H1 (cell line): ENCODE measurements around the gene SRSF3. TPM values are rescaled to one million over a fixed set of nuclear protein-coding genes. Genes with fewer than 3 reads are reported as not detected.

Source experiments
- CTCF ChIA-PET: fragments of 300-600 bp; sonication (Branson Sonifier 250); formaldehyde crosslinking; loops from one replicate; lab custom pipeline; 2021; ENCODE audit not compliant: partially characterized antibody; lab: Charles Lee
- POLR2A ChIA-PET: fragments of 300-600 bp; sonication (Branson Sonifier 250); formaldehyde crosslinking; loops from one replicate; lab custom pipeline; 2021; ENCODE audit warnings: inconsistent platforms; ENCODE audit not compliant: partially characterized antibody; lab: Charles Lee
- DNase-seq, 2 experiments: peaks; one replicate each; pipeline versions ENCODE4 v3.0.0 to v3.0.0-alpha.2; 2010 to 2022; ENCODE audit warnings: low spot score in 2 of 2, low read depth in 1 of 2, mixed read lengths in 1 of 2
- FAIRE-seq: peaks from 2 replicates; lab custom pipeline; 2011; peaks lifted over from hg19 to GRCh38; lab: Jason Lieb, UNC
- H2AFZ ChIP-seq: 2 replicates; pipeline ENCODE4 v1.8.1; 2012; ENCODE audit warnings: low read length, inconsistent platforms
- H2AK5ac ChIP-seq: 2 replicates; pipeline ENCODE4 v1.6.1; 2013; ENCODE audit warnings: low read depth, low read length
- H2BK120ac ChIP-seq: replicated peaks from 2 replicates; pipeline ENCODE3; 2013; ENCODE audit warnings: low read depth, low read length, inconsistent platforms
- H2BK12ac ChIP-seq: 2 replicates; pipeline ENCODE4 v1.6.1; 2013; ENCODE audit warnings: low read depth, low read length
- H2BK15ac ChIP-seq: 2 replicates; pipeline ENCODE4 v1.6.1; 2013; ENCODE audit warnings: low read length
- H2BK20ac ChIP-seq: 2 replicates; pipeline ENCODE4 v1.6.1; 2013; ENCODE audit warnings: low read length
- H2BK5ac ChIP-seq: 2 replicates; pipeline ENCODE4 v1.6.1; 2013; ENCODE audit warnings: low read depth, low read length
- H3K14ac ChIP-seq: 2 replicates; pipeline ENCODE4 v1.6.1; 2013; ENCODE audit warnings: inconsistent platforms; ENCODE audit not compliant: insufficient read length
- H3K18ac ChIP-seq: 2 replicates; pipeline ENCODE4 v1.6.1; 2013; ENCODE audit warnings: low read length; ENCODE audit errors: extremely low read depth
- H3K23ac ChIP-seq: 2 replicates; pipeline ENCODE4 v1.6.1; 2013; ENCODE audit warnings: inconsistent platforms; ENCODE audit not compliant: insufficient read length
- H3K23me2 ChIP-seq: 2 replicates; pipeline ENCODE4 v1.6.1; 2013; ENCODE audit warnings: low read depth, low read length
- H3K27ac ChIP-seq: 2 replicates; pipeline ENCODE4 v1.6.1; 2011; ENCODE audit warnings: low read depth, low read length, inconsistent platforms
- H3K27me3 ChIP-seq, 4 experiments: replicated peaks in 1 of 4; 1 replicate in 1 of 4; 2 replicates in 3 of 4; pipeline versions ENCODE4 v1.6.1 to v1.8.1; 2011 to 2013; ENCODE audit warnings: low read length in 3 of 4, mild to moderate bottlenecking in 3 of 4, inconsistent platforms in 2 of 4, mixed read lengths in 2 of 4, moderate library complexity in 1 of 4; ENCODE audit not compliant: control insufficient read depth in 3 of 4, insufficient read depth in 3 of 4; ENCODE audit errors: extremely low read depth in 1 of 4
- H3K36me3 ChIP-seq, 4 experiments: 2 replicates each; pipeline versions ENCODE4 v1.6.1 to v1.8.1; 2011 to 2013; ENCODE audit warnings: mild to moderate bottlenecking in 4 of 4, low read length in 3 of 4, moderate library complexity in 2 of 4, control low read depth in 1 of 4, inconsistent platforms in 1 of 4; ENCODE audit not compliant: insufficient read depth in 4 of 4, control insufficient read depth in 2 of 4
- H3K4ac ChIP-seq: replicated peaks from 2 replicates; pipeline ENCODE3; 2013; ENCODE audit warnings: low read length, low read depth, mixed read lengths, inconsistent platforms; ENCODE audit not compliant: insufficient read length
- H3K4me1 ChIP-seq, 4 experiments: replicated peaks in 1 of 4; 1 replicate in 1 of 4; 2 replicates in 3 of 4; pipeline versions ENCODE4 v1.6.1 to v1.8.1; 2011 to 2013; ENCODE audit warnings: low read length in 3 of 4, inconsistent platforms in 2 of 4, mixed read lengths in 1 of 4; ENCODE audit not compliant: insufficient read depth in 4 of 4, control insufficient read depth in 3 of 4
- H3K4me2 ChIP-seq, 2 experiments: 2 replicates each; pipeline versions ENCODE4 v1.6.1 to v1.8.1; 2011 to 2013; ENCODE audit warnings: low read depth in 2 of 2, low read length in 2 of 2, control low read depth in 1 of 2, inconsistent platforms in 1 of 2, mild to moderate bottlenecking in 1 of 2; ENCODE audit not compliant: insufficient read depth in 1 of 2
- H3K4me3 ChIP-seq, 4 experiments: fragments of 200-600, 300-600 bp in 1 of 4; sonication (generic), shearing (Covaris generic), sonication (Bioruptor Twin) in 1 of 4; 2 replicates each; pipeline versions ENCODE4 v1.5.1 to v1.8.1; 2011 to 2016; ENCODE audit warnings: low read length in 4 of 4, low read depth in 3 of 4, control low read depth in 2 of 4, inconsistent platforms in 2 of 4, mild to moderate bottlenecking in 2 of 4, mixed read lengths in 1 of 4, moderate library complexity in 1 of 4; ENCODE audit not compliant: insufficient read depth in 2 of 4; ENCODE audit errors: extremely low read depth in 1 of 4
- H3K56ac ChIP-seq: replicated peaks from 2 replicates; pipeline ENCODE3; 2013; ENCODE audit warnings: low read depth, mild to moderate bottlenecking, mixed read lengths, low read length, inconsistent platforms; ENCODE audit not compliant: insufficient read length
- H3K79me1 ChIP-seq: 2 replicates; pipeline ENCODE4 v1.6.1; 2013; ENCODE audit warnings: low read depth, low read length, control low read depth
- H3K79me2 ChIP-seq, 2 experiments: 2 replicates each; pipeline versions ENCODE4 v1.6.1 to v1.8.1; 2012 to 2013; ENCODE audit warnings: low read length in 2 of 2, mild to moderate bottlenecking in 2 of 2, inconsistent platforms in 1 of 2; ENCODE audit not compliant: insufficient read depth in 2 of 2, control insufficient read depth in 1 of 2
- H3K9ac ChIP-seq, 4 experiments: replicated peaks in 1 of 4; 1 replicate in 1 of 4; 2 replicates in 3 of 4; pipeline versions ENCODE4 v1.6.1 to v1.8.1; 2011 to 2013; ENCODE audit warnings: low read depth in 3 of 4, low read length in 3 of 4, control low read depth in 2 of 4, mild to moderate bottlenecking in 2 of 4, moderate library complexity in 2 of 4, inconsistent platforms in 1 of 4; ENCODE audit errors: extremely low read depth in 1 of 4
- H3K9me3 ChIP-seq, 2 experiments: 2 replicates each; pipeline versions ENCODE4 v1.6.1 to v1.8.1; 2012 to 2013; ENCODE audit warnings: mild to moderate bottlenecking in 2 of 2, moderate library complexity in 2 of 2, control low read depth in 1 of 2, inconsistent platforms in 1 of 2, low read depth in 1 of 2, low read length in 1 of 2, mixed read lengths in 1 of 2; ENCODE audit not compliant: insufficient read depth in 2 of 2
- H4K20me1 ChIP-seq, 2 experiments: replicated peaks in 1 of 2; 2 replicates each; pipeline versions ENCODE3 to v1.8.1; 2011 to 2013; ENCODE audit warnings: inconsistent platforms in 2 of 2, low read length in 2 of 2, mild to moderate bottlenecking in 1 of 2; ENCODE audit not compliant: insufficient read depth in 2 of 2, control insufficient read depth in 1 of 2
- H4K5ac ChIP-seq: 2 replicates; pipeline ENCODE4 v1.6.1; 2013; ENCODE audit warnings: low read length, low read depth, mixed read lengths, inconsistent platforms; ENCODE audit not compliant: insufficient read length
- H4K8ac ChIP-seq: 2 replicates; pipeline ENCODE4 v1.8.0; 2013; ENCODE audit warnings: mild to moderate bottlenecking, moderate library complexity, low read length, inconsistent platforms; ENCODE audit not compliant: insufficient read depth; ENCODE audit errors: extremely low read depth
- H4K91ac ChIP-seq: replicated peaks from 2 replicates; pipeline ENCODE3; 2013; ENCODE audit warnings: low read length, mixed read lengths, inconsistent platforms; ENCODE audit not compliant: insufficient read length
- BACH1 ChIP-seq: IDR thresholded peaks from 2 replicates; pipeline ENCODE4 v1.6.1; 2012; ENCODE audit warnings: low read length, improper control_type of control experiment
- CREB1 ChIP-seq: IDR thresholded peaks from 2 replicates; pipeline ENCODE4 v1.6.1; 2012; ENCODE audit warnings: inconsistent platforms
- GABPA ChIP-seq: IDR thresholded peaks from 2 replicates; pipeline ENCODE4 v1.6.1; 2011; ENCODE audit warnings: mild to moderate bottlenecking, low read length, moderate library complexity, borderline replicate concordance; ENCODE audit not compliant: insufficient read depth
- POLR2A ChIP-seq, 2 experiments: IDR thresholded peaks; 1 replicate in 1 of 2; 2 replicates in 1 of 2; pipeline ENCODE4 v1.6.1; 2011; ENCODE audit warnings: low read depth in 2 of 2, low read length in 2 of 2, mild to moderate bottlenecking in 2 of 2; ENCODE audit errors: control extremely low read depth in 1 of 2
- SIN3A ChIP-seq, 2 experiments: IDR thresholded peaks in 1 of 2; conservative IDR thresholded peaks in 1 of 2; 2 replicates each; pipeline ENCODE4 v1.6.1; 2011 to 2012; ENCODE audit warnings: low read length in 2 of 2, improper control_type of control experiment in 1 of 2, low read depth in 1 of 2, mild to moderate bottlenecking in 1 of 2
- SP2 ChIP-seq: IDR thresholded peaks from 2 replicates; pipeline ENCODE4 v1.6.1; 2012; ENCODE audit warnings: mild to moderate bottlenecking, low read length, inconsistent platforms
- TEAD4 ChIP-seq: IDR thresholded peaks from 2 replicates; pipeline ENCODE4 v1.6.1; 2012; ENCODE audit warnings: low read depth, low read length, inconsistent platforms, mixed read lengths
- WGBS, 2 experiments: shearing (Covaris generic) in 1 of 2; methylation state at CpG; one replicate each; pipeline versions ENCODE4 v1.1.6 to v1.1.7; 2013 to 2015; ENCODE audit warnings: low lambda C conversion rate in 2 of 2, mixed read lengths in 2 of 2, inconsistent platforms in 1 of 2, low coverage in 1 of 2, missing lambda C conversion rate in 1 of 2; ENCODE audit not compliant: insufficient replicate concordance in 2 of 2, insufficient coverage in 1 of 2, insufficient read length in 1 of 2; ENCODE audit errors: extremely low coverage in 1 of 2, missing lambda C conversion rate in 1 of 2; 5-methylcytosine and 5-hydroxymethylcytosine counted together
- polyA plus RNA-seq, 7 experiments: library from polyadenylated mRNA; depleted of rRNA in 3 of 7; stranded (reverse) in 5 of 7; unstranded in 2 of 7; fragments of >200 nt in 5 of 7; fragments of 200-250 nt in 2 of 7; gene quantifications; 1 replicate in 5 of 7; 2 replicates in 1 of 7; 4 replicates in 1 of 7; pipeline versions ENCODE4 v1.2.1 to v1.2.3, GENCODE V29; 2011 to 2013; ENCODE audit warnings: missing spikeins in 2 of 7, mixed read lengths in 2 of 7
- total RNA-seq: library from RNA; stranded (reverse); fragmentation: NEBNext Ultra II Directional; extraction: Animal tissue kit (Norgen Biotek cat#: 25700); gene quantifications from 2 replicates; pipeline ENCODE4 v1.2.1, GENCODE V29; 2021
- TF ChIP-seq, protein P1 (sequence below): IDR thresholded peaks from 2 replicates; pipeline ENCODE4 v1.6.1; 2012; ENCODE audit warnings: inconsistent platforms
- TF ChIP-seq, protein P2 (sequence below), 3 experiments: IDR thresholded peaks; 1 replicate in 2 of 3; 2 replicates in 1 of 3; pipeline versions ENCODE4 v1.5.1 to v1.6.1; 2011; ENCODE audit warnings: low read length in 3 of 3, mild to moderate bottlenecking in 3 of 3, inconsistent platforms in 2 of 3, low read depth in 1 of 3, moderate library complexity in 1 of 3; ENCODE audit not compliant: insufficient read depth in 1 of 3; ENCODE audit errors: control extremely low read depth in 1 of 3

The SRSF3 gene
- total and polyA plus RNA-seq, 2 of the 8 experiments (the other 6 are each of a cell fraction or from before 2014, with no cell fraction given) = 471 to 689 TPM

DNA sequence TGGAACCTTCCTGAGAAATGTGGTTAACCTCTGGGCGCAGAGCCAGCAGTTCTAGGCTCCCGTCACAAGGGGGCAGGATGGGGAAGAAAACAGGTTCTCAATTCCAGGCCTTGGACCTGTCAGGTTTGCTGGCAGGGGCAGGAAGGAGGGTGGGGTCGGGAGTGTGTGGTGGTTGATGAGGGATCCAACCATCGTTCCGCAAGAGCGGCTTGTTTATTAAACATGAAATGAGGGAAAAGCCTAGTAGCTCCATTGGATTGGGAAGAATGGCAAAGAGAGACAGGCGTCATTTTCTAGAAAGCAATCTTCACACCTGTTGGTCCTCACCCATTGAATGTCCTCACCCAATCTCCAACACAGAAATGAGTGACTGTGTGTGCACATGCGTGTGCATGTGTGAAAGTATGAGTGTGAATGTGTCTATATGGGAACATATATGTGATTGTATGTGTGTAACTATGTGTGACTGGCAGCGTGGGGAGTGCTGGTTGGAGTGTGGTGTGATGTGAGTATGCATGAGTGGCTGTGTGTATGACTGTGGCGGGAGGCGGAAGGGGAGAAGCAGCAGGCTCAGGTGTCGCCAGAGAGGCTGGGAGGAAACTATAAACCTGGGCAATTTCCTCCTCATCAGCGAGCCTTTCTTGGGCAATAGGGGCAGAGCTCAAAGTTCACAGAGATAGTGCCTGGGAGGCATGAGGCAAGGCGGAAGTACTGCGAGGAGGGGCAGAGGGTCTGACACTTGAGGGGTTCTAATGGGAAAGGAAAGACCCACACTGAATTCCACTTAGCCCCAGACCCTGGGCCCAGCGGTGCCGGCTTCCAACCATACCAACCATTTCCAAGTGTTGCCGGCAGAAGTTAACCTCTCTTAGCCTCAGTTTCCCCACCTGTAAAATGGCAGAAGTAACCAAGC lies 29.6 kb downstream of the SRSF3 start:
- no peak overlapping the region for H4K91ac ChIP-seq
- ChIA-PET POLR2A (interaction anchor here (0.6 to 0.8 kb wide), 2 partner anchors 9 to 18 kb away, joined by 3 read pairs; no protein-coding TSS in a partner anchor), CTCF (interaction anchor here (0.6 to 4.4 kb wide), 33 partner anchors 8 to 537 kb away, joined by 3 to 52 read pairs (median 4); partner anchors contain the start of gene CDKN1A)
- no peak overlapping the region for H2BK120ac ChIP-seq
- no peak overlapping the region for H2BK15ac ChIP-seq
- H3K27ac ChIP-seq = no peak overlapping the region
- WGBS, 2 experiments = 61% methylated on average over 18 of the region's 18 CpGs; no CpG with 5 or more reads in 1 of the 2 experiments
- 0 out of 2 replicates have a peak overlapping the region, but pooled peaks have one; percentile 18 for H2BK12ac ChIP-seq
- H3K79me1 ChIP-seq = no peaks in the 10 kb centered on the region
- H2BK5ac ChIP-seq = peak overlapping the region; percentile 27; the same call in 1 of the 2 replicates
- no peak overlapping the region for H3K4me3 ChIP-seq
- no peaks in the 10 kb centered on the region for H3K27me3 ChIP-seq
- no peak overlapping the region for H3K23ac ChIP-seq
- peaks cover 0 to 2% (median 0%) of the 10 kb centered on the region in 4 experiments; a peak in 1 of 7 replicates for H3K4me1 ChIP-seq
- H4K8ac ChIP-seq = no peak overlapping the region
- no peak overlapping the region for H3K9ac ChIP-seq
- H2BK20ac ChIP-seq = no peak overlapping the region
- no peaks in the 10 kb centered on the region for H3K23me2 ChIP-seq
- H3K9me3 ChIP-seq = no peaks in the 10 kb centered on the region
- H3K14ac ChIP-seq = no peak overlapping the region
- H3K4ac ChIP-seq = no peak overlapping the region
- no peak overlapping the region for H3K4me2 ChIP-seq
- no peak overlapping the region for H3K56ac ChIP-seq
- no peaks in the 10 kb centered on the region for H4K20me1 ChIP-seq
- H3K18ac ChIP-seq = no peak overlapping the region
- no peak overlapping the region for H2AFZ ChIP-seq
- no peak overlapping the region for H4K5ac ChIP-seq
- H2AK5ac ChIP-seq = no peak overlapping the region
- DNase-seq (peak; percentile 63 to 96), FAIRE-seq (peak; percentile 13)
- H3K79me2 ChIP-seq = no peaks in the 10 kb centered on the region
- no peaks in the 10 kb centered on the region for H3K36me3 ChIP-seq
- TF ChIP-seq POLR2A (IDR thresholded peaks at IDR 0.05; ENCODE audit: control extremely low read depth in 1 of 2, low read depth in 2 of 2, low read length in 2 of 2) (no peak), SP2 (no peak), CREB1 (no peak), SIN3A (conservative IDR thresholded peaks at IDR 0.05 in 1 of 2, IDR thresholded peaks at IDR 0.05 in 1 of 2; ENCODE audit: low read depth in 1 of 2, low read length in 2 of 2) (peak; percentile 31 to 72; a peak in 2 of 4 replicates), GABPA (no peak), TEAD4 (0 out of 2 replicates have a peak, but pooled peaks have one; percentile 15), BACH1 (no peak)
- TF ChIP-seq, protein P1, sequence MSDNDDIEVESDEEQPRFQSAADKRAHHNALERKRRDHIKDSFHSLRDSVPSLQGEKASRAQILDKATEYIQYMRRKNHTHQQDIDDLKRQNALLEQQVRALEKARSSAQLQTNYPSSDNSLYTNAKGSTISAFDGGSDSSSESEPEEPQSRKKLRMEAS = peak; percentile 27; the same call in 1 of the 2 replicates
- TF ChIP-seq, protein P2, sequence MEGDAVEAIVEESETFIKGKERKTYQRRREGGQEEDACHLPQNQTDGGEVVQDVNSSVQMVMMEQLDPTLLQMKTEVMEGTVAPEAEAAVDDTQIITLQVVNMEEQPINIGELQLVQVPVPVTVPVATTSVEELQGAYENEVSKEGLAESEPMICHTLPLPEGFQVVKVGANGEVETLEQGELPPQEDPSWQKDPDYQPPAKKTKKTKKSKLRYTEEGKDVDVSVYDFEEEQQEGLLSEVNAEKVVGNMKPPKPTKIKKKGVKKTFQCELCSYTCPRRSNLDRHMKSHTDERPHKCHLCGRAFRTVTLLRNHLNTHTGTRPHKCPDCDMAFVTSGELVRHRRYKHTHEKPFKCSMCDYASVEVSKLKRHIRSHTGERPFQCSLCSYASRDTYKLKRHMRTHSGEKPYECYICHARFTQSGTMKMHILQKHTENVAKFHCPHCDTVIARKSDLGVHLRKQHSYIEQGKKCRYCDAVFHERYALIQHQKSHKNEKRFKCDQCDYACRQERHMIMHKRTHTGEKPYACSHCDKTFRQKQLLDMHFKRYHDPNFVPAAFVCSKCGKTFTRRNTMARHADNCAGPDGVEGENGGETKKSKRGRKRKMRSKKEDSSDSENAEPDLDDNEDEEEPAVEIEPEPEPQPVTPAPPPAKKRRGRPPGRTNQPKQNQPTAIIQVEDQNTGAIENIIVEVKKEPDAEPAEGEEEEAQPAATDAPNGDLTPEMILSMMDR (IDR thresholded peaks at IDR 0.05; ENCODE audit: control extremely low read depth in 1 of 3, insufficient read depth in 1 of 3, low read depth in 1 of 3, low read length in 3 of 3) = peak; percentile 88 to 95 (median 94)
